ENCODE measurements around the gene AXIN1.
"Not testable (repeated sequence)": the region's sequence is repeated elsewhere in the genome, so short reads cannot be mapped to it uniquely, and the experiment has no call there.

Gene AXIN1, protein sequence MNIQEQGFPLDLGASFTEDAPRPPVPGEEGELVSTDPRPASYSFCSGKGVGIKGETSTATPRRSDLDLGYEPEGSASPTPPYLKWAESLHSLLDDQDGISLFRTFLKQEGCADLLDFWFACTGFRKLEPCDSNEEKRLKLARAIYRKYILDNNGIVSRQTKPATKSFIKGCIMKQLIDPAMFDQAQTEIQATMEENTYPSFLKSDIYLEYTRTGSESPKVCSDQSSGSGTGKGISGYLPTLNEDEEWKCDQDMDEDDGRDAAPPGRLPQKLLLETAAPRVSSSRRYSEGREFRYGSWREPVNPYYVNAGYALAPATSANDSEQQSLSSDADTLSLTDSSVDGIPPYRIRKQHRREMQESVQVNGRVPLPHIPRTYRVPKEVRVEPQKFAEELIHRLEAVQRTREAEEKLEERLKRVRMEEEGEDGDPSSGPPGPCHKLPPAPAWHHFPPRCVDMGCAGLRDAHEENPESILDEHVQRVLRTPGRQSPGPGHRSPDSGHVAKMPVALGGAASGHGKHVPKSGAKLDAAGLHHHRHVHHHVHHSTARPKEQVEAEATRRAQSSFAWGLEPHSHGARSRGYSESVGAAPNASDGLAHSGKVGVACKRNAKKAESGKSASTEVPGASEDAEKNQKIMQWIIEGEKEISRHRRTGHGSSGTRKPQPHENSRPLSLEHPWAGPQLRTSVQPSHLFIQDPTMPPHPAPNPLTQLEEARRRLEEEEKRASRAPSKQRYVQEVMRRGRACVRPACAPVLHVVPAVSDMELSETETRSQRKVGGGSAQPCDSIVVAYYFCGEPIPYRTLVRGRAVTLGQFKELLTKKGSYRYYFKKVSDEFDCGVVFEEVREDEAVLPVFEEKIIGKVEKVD

DNA sequence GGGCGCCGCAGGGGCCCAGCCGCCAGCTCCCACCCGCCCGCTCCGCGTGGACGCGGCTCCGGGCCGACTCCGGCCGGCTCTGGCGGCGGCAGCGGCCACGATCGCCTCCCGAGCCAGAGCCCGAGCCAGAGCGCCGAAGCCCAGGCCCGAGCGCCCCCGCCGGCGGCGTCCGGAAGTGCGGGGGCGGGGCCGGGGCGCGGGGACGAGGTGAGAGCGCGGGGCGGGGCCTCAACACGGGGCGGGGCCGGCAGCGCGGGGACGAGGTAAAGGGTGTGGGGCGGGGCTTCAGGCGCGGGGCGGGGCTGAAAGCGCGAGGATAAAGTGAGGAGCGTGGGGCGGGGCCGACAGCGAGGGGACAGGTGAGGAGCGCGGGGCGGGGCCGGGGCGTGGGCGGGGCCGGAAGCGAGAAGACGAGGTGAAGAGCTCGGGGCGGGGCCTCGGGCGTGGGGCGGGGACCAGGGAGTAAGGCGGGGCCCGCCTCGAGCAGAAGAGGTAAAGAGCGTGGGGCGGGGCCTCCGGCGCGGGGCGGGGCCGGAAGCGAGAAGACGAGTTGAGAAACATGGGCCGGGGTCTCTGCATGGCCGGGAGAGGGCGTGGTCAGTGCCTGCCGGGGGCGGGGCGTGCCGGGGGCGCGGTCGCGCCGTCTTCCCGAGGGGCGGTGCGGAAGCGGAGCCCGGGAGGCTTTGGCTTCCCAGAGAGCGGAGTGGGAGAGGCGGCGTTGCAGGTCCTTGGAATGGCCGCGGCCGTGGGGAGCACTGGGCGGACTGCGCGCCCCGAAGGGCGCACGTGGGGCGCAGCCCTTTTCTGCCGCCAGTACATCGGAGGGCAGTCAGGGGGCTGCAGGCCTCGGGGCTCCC, at the start of gene AXIN1:
TSS of gene AXIN1 (minus strand) at position 177 of the 857 bp plus-strand sequence. CDS start 5,698 bp downstream, outside the sequence.
- peak; percentile 100 for DNase-seq

DNA sequence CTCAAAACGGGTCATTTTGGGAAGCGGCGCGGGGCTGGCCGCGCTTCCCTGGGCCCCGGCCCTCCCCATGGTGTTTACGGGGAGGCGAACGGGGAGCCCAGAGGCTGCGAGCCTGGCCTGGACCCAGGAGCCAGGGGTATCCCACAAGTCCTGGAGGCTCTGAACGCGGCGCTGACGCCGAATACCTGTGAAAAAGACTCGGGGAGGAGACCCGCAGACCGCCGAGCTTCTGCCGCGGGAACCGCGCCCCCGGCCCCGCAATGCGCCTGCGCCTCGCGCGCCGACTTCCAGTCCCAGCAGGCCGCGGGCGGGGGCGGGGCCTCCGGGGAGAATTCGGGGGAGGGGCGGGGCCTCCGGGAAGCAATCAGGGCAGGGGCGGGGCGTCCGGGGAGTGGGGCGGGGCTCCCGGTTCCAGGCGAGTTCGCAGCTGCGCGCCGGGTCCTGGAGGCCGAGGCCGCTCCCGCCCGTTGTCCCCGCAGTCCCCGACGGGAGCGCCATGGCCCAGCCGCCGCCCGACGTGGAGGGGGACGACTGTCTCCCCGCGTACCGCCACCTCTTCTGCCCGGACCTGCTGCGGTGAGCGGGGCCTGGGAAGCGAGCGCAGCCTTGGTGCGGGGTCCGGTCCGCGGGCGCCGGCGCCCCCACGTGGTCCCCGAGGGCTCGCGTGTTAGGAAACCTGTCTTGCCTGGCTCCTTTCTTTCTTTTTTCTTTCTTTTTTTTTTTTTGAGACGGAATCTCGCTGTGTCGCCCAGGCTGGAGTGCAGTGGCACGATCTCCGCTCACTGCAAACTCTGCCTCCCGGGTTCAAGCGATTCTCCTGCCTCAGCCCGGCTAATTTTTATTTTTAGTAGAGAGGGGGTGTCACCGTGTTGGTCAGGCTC, 49.2 kb upstream of the AXIN1 start, which contains the start of gene DECR2:
TSS of gene DECR2 (plus strand) at position 418 of the 881 bp plus-strand sequence. CDS start at position 497, 79 bp downstream.
- peak; percentile 99 for DNase-seq

DNA sequence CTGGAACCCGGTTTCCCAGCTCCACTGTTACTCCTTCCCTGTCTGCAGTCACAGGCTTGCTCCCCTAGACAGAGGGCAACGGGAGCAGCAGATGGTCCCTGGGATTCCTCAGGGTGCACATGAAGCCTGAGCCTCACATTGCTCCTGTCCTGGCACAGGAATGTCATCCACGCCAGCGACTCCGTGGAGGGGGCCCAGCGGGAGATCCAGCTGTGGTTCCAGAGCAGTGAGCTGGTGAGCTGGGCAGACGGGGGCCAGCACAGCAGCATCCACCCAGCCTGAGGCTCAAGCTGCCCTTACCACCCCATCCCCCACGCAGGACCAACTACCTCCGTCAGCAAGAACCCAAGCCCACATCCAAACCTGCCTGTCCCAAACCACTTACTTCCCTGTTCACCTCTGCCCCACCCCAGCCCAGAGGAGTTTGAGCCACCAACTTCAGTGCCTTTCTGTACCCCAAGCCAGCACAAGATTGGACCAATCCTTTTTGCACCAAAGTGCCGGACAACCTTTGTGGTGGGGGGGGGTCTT, 47.6 kb upstream of the AXIN1 start:
- no peak for DNase-seq

DNA sequence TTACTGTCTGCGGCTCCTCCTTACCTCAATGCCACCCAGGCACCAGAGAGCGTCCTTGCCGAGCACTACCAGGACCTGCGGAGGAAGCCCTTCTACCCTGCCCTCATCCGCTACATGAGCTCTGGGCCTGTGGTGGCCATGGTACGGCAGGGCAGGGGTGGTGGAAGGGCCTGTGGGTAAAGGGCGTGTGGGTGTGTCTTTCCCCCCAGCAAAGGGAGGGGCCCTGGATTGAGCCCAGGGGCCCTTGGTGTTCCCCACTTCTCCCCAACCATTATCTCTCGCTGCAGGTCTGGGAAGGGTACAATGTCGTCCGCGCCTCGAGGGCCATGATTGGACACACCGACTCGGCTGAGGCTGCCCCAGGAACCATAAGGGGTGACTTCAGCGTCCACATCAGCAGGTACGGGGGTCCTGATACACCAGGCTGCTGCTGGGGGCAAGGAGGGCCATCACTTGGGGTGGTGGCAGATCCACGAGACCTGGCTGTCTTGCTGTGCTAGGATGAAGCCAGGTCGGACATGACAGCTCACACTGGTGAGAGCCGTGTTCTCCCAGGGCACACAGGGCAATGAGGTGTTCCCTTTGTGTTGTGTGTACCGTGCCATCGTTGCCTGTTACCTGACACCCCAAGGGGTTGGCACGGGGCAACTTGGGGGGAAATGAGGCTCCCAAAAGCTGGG, 47.0 kb upstream of the AXIN1 start:
- no peak for DNase-seq

DNA sequence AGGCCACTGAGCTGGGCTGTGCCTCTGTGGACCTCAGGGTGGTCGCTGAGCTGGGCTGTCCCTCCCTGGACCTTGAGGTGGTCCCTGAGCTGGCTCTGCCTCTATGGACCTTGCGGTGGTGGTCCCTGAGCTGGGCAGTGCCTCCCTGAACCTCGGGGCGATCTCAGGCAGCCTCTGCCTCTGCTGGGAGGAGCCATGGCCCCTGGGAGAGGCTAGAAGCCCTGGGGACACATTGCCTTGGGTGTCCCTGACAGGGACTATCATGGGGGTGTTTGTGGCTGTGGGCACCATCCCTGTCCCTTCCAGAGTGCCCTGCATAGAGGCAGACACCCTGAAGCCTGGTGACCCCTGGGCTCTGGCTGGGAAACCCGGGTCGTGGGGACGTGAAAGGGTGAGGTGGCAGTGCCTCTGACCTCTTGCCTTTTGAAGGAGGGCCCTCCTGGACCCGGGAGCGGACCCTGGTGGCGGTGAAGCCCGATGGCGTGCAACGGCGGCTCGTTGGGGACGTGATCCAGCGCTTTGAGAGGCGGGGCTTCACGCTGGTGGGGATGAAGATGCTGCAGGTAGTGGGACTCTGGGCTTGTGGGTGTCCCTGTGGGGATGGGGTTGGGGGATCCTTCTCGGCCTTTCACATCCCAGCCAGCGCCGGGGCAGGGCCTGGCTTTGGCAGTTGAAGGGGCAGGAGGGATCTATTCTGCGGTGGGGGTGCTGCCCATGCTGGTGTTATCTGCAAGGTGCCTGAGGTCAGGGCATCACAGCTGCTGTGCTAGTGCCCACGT, 46.2 kb upstream of the AXIN1 start:
- no peak for DNase-seq

DNA sequence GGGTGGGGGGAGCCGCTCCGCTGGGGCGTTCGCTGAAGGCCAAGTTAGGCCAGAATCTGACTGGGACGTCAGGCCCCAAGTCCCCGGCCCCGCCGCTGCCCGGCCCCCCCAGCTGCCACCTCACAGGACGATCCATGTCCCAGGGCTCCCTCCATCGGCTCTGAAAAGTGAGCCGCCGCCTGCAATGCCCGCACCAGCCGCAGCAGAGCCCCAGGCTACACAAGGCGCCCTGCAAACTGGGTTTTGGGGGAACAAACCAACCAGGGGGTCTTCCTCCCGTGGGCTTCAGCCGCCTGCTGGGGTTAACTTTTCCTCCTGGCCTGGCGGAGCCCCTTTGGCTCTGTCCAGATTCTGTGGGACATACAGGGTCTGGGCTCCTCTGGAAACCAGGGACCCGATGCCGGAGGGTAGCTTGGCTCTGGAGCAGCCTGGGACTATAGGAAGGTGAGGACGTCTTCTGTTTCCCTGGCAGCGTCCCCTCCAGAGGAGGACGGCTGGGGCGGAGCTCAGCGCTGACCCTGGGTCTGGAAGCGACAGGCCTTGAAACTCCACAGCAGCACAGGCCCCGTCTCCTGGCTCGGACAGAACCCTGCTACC, 45.3 kb upstream of the AXIN1 start:
- no peak for DNase-seq

DNA sequence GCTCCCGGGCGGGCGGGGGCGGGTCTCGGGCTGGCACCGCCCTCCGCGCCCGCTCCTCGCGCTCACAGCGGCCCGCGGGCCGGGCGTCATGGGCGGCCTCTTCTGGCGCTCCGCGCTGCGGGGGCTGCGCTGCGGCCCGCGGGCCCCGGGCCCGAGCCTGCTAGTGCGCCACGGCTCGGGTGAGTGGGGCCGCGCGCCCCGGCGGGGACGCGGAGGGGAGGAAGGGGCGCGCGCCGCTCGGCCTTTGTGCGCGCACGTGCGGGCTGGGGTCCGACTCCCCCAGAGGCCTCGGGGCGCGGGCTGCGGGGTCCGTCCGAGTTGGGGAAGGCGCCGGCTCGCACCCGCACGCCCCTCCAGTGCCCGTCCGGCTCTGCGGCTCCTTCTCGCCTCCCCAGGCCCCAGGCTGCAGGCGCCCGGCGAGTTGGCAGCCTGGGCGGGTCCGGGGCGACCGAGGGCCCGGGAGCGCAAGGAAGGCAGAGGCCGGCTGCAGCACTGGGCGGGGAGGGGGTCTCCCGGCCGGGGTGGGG, 44.7 kb upstream of the AXIN1 start, which contains the start of gene NME4:
TSS of gene NME4 (plus strand) at position 65 of the 527 bp plus-strand sequence. CDS start at position 89, 24 bp downstream.
- peak; percentile 73 for DNase-seq

DNA sequence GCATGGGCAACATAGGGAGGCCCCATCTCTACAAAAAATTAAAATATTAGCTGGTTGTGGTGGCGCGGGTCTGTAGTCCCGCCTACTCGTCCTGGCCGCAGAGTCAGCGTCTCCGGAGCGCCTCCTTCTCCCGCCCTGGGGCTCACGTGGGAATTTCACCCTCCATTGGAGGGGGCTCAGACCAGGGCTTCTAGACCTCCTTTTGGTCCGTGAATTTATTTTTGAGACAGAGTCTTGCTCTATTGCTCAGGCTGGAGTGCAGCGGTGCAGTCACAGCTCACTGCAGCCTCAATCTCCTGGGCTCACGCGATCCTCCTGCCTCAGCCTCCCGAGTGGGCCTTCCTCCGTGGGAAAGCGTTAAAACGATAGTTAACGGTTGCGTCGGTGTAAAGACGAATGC, 44.1 kb upstream of the AXIN1 start:
- DNase-seq: no peak

DNA sequence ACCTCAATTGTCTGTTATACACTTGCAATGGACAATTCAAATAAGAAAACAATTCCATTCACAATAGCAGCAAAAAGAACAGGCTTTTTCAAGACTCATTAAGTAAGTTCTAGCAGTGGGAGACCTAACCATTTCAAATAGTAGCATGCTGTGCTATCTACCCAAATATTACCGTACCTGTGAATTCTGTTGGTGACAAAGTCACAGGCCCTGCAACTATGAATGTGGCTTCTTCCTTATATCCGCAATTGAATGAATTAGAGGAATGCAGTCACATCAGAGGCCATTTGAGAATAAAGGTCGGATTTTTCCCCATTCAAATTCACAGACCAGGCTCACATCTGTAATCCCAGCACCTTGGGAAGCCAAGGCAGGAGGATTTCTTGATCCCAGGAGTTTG, 43.7 kb upstream of the AXIN1 start:
- DNase-seq: no peak

DNA sequence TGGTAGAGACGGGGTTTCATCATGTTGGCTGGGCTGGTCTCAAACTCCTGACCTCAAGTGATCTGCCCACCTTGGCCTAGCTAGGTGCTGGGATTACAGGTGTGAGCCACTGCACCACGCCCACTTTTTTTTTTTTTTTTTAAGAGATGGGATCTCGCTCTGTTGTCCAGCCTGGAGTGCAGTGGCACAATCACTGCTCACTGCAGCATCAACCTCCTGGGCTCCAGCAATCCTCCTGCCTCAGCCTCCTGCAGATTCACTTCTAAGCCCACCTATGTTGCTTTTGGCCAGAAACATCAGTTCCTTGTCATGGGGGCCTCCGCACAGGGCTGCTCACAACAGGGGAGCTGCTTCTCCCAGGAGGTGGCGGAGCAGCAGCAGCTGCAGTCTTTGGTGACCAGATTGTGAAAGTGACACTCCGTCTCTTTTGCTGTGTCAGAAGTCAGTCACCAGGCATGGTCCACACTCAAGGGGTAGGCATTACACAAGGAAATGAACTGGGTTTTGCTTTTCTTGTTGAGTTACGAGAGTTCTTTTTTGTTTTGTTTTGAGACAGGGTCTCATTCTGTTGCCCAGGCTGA, 40.0 kb upstream of the AXIN1 start:
- no peak for DNase-seq

DNA sequence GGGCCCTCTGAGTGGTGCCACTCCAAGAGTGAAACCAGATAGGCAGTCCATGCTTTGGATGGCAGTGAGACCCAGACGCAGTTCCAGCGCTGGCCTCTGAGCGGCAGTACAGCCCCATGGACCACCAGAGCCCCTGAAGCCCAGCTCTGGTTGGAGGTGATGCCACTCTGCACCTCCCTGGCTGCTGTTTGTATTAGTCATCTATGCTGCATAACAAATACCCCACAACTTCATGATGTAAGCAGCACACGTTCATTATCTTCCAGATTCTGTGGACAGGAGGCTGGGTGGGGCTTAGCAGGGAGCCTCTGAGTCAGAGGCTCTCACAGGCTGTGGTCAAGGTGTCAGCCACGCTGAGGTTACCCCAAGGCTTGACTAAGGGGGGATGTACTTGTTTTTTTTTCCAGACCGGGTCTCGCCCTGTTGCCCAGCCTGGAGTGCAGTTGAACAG, 39.4 kb upstream of the AXIN1 start:
- DNase-seq: peak; percentile 88

DNA sequence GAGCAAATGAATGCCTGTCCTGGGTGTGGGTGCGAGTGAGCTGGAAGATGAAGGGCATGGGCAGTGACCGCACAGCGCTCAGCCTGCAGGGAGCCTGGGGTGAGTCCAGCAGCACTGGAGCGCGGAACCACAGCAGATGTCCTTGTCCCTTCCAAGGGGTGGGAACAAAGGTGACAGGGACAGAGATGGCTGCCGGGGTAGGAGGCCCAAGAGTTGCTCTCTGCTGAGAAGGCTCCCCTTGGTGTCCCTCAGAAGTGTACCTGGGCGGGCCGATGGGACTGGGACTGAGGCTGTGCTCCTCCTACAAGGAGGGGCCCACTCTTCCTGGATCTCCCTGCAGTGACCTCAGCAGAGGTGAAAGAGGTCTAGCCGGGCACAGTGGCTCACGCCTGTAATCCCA, 36.8 kb upstream of the AXIN1 start:
- DNase-seq: no peak

DNA sequence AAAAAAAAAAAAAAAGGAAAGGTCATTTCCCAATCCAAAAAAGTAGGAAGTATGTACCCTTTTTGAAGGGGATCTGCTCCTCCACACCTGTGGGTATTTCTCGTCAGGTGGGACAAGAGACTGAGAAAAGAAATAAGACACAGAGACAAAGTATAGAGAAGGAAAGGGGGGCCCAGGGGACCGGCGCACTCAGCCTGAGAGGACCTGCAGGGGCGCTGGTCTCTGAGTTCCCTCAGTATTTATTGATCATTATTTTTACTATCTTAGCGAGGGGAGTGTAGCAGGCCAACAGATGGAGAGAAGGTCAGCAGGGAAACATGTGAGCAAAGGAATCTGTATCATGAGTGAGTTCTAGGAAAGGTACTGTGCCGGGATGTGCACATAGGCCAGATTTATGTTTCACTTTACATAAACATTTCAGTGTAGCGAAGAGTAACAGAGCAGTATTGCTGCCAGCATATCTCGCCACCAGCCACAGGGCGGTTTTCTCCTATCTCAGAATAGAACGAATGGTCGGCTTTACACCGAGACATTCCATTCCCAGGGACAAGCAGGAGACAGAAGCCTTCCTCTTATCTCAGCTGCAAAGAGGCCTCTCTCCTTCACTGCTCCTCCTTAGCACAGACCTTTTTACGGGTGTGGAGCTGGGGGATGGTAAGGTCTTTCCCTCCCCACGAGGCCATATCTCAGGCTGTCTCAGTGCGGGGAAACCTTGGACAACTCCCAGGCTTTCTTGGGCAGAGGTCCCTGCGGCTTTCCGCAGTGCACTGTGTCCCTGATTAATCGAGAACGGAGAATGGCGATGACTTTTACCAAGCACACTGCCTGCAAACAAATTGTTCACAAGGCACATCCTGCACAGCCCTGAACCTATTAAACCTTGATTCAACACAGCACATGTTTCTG, 35.5 kb upstream of the AXIN1 start:
- not testable (repeated sequence) for DNase-seq

DNA sequence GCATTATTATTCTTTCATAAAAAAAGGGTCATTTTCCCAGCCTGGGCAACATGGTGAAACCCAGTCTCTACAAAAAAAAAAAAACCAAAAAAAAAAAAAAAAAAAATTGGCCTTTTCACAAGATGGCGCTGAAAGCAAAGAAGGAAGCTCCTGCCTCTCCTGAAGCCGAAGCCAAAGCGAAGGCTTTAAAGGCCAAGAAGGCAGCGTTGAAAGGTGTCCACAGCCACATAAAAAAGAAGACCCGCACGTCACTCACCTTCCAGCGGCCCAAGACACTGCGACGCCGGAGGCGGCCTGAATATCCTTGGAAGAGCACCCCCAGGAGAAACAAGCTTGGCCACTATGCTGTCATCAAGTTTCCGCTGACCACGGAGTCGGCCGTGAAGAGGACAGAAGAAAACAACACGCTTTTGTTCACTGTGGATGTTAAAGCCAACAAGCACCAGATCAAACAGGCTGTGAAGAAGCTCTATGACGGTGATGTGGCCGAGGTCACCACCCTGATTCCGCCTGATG, 34.2 kb upstream of the AXIN1 start:
- DNase-seq: no peak

DNA sequence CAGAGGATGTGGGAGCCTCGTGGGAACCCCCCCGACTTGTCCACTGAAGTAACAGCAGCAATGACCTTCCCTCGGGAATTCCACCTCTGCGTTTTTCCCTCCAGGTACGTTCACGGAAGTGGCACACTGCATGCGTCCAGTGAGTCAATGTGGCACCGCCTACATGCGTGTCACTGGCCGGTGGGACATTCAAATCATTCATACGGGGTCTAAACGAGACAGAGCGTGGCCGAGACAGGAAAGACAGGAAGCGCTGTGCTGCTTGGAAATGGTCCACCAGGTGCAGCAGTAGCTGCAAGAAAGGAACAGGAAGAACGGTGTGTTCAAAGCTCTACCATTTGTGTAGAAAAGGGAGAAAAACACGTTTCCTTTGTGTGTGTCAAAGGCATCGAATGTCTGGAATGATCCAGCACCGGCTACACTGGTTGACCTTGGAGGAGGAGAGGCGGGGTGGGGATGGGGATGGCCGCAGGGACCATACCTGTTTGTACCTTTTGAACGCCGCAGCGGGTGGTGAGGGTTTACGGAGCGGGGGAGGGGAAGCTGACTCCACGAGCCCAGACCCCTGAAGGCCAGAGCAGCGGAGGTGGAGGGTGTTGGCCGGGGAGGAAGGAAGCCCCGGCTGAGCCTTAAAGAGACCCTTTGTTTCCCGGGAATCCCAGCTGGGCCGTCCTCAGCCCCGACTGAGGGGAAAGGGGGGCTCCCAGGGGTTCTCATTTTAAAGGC, 31.0 kb upstream of the AXIN1 start:
- peak; percentile 78 for DNase-seq
